Measurements from ENCODE around the gene MOSMO. TPM values are rescaled to one million over a fixed set of nuclear protein-coding genes. Genes with fewer than 3 reads are reported as not detected.

The MOSMO gene
- total and polyA plus RNA-seq, 2 of the 13 experiments (the other 11 are each of a cell fraction or from before 2014, with no cell fraction given) = 26.7 to 32.6 TPM

DNA sequence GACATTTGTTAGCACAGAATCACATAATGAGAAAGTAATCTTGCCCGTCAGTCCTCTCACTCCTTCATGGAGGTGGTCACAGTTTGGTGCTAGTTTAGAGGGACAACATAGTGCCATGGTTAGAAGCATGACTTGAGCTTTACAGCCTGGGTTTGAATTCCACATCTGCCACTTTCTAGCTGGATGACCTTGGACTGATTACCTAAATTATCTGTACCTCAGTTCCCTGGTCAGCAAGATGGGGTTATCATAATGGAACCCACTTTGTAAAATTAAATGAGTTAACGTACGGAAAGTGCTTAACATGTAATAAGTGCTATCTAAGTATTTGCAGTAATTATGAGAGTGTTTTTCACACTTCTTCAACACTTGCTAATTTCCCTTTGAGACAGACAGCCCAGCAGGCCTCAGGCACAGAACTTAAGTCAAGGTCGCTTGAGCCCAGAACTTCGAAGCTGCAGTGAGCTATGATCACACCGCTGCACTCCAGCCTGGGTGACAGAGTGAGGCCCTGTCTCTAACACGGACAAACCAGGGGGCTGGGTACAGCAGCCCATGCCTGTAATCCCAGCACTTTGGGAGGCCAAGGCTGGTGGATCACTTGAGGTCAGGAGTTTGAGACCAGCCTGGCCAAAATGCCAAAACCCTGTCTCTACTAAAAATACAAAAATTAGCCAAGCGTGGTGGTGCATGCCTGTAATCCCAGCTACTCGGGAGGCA, 91.5 kb downstream of the MOSMO start (continued):
- TF ChIP-seq ZNF460 (CRISPR knock-in tag; IDR thresholded peaks at IDR 0.05; ENCODE audit: borderline replicate concordance) = peak; percentile 28; the same call in 1 of the 2 replicates
- TF ChIP-seq, protein P1, sequence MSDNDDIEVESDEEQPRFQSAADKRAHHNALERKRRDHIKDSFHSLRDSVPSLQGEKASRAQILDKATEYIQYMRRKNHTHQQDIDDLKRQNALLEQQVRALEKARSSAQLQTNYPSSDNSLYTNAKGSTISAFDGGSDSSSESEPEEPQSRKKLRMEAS (IDR thresholded peaks at IDR 0.05) = no peak
- TF ChIP-seq, protein P2, sequence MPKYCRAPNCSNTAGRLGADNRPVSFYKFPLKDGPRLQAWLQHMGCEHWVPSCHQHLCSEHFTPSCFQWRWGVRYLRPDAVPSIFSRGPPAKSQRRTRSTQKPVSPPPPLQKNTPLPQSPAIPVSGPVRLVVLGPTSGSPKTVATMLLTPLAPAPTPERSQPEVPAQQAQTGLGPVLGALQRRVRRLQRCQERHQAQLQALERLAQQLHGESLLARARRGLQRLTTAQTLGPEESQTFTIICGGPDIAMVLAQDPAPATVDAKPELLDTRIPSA (CRISPR knock-in tag; IDR thresholded peaks at IDR 0.05; ENCODE audit: borderline replicate concordance) = no peak
- TF ChIP-seq, protein P3, sequence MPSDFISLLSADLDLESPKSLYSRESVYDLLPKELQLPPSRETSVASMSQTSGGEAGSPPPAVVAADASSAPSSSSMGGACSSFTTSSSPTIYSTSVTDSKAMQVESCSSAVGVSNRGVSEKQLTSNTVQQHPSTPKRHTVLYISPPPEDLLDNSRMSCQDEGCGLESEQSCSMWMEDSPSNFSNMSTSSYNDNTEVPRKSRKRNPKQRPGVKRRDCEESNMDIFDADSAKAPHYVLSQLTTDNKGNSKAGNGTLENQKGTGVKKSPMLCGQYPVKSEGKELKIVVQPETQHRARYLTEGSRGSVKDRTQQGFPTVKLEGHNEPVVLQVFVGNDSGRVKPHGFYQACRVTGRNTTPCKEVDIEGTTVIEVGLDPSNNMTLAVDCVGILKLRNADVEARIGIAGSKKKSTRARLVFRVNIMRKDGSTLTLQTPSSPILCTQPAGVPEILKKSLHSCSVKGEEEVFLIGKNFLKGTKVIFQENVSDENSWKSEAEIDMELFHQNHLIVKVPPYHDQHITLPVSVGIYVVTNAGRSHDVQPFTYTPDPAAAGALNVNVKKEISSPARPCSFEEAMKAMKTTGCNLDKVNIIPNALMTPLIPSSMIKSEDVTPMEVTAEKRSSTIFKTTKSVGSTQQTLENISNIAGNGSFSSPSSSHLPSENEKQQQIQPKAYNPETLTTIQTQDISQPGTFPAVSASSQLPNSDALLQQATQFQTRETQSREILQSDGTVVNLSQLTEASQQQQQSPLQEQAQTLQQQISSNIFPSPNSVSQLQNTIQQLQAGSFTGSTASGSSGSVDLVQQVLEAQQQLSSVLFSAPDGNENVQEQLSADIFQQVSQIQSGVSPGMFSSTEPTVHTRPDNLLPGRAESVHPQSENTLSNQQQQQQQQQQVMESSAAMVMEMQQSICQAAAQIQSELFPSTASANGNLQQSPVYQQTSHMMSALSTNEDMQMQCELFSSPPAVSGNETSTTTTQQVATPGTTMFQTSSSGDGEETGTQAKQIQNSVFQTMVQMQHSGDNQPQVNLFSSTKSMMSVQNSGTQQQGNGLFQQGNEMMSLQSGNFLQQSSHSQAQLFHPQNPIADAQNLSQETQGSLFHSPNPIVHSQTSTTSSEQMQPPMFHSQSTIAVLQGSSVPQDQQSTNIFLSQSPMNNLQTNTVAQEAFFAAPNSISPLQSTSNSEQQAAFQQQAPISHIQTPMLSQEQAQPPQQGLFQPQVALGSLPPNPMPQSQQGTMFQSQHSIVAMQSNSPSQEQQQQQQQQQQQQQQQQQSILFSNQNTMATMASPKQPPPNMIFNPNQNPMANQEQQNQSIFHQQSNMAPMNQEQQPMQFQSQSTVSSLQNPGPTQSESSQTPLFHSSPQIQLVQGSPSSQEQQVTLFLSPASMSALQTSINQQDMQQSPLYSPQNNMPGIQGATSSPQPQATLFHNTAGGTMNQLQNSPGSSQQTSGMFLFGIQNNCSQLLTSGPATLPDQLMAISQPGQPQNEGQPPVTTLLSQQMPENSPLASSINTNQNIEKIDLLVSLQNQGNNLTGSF (CRISPR knock-in tag; IDR thresholded peaks at IDR 0.05) = no peak
- TF ChIP-seq ZNF3 (CRISPR knock-in tag; IDR thresholded peaks at IDR 0.05) = no peak
- TF ChIP-seq, protein P4, sequence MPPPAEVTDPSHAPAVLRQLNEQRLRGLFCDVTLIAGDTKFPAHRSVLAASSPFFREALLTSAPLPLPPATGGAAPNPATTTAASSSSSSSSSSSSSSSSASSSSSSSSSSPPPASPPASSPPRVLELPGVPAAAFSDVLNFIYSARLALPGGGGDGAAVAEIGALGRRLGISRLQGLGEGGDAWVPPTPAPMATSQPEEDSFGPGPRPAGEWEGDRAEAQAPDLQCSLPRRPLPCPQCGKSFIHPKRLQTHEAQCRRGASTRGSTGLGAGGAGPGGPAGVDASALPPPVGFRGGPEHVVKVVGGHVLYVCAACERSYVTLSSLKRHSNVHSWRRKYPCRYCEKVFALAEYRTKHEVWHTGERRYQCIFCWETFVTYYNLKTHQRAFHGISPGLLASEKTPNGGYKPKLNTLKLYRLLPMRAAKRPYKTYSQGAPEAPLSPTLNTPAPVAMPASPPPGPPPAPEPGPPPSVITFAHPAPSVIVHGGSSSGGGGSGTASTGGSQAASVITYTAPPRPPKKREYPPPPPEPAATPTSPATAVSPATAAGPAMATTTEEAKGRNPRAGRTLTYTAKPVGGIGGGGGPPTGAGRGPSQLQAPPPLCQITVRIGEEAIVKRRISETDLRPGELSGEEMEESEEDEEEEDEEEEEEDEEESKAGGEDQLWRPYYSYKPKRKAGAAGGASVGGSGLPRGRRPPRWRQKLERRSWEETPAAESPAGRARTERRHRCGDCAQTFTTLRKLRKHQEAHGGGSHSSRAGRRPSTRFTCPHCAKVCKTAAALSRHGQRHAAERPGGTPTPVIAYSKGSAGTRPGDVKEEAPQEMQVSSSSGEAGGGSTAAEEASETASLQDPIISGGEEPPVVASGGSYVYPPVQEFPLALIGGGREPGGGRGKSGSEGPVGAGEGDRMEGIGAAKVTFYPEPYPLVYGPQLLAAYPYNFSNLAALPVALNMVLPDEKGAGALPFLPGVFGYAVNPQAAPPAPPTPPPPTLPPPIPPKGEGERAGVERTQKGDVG (CRISPR knock-in tag; IDR thresholded peaks at IDR 0.05; ENCODE audit: borderline replicate concordance) = no peak
- no peak for TF ChIP-seq SMAD3 (CRISPR knock-in tag; IDR thresholded peaks at IDR 0.05)
- TF ChIP-seq XRCC5 (optimal IDR thresholded peaks at IDR 0.05; ENCODE audit: low read length) = no peak
- TF ChIP-seq MLLT10 (CRISPR knock-in tag; IDR thresholded peaks at IDR 0.05) = no peak
- TF ChIP-seq, protein P5, sequence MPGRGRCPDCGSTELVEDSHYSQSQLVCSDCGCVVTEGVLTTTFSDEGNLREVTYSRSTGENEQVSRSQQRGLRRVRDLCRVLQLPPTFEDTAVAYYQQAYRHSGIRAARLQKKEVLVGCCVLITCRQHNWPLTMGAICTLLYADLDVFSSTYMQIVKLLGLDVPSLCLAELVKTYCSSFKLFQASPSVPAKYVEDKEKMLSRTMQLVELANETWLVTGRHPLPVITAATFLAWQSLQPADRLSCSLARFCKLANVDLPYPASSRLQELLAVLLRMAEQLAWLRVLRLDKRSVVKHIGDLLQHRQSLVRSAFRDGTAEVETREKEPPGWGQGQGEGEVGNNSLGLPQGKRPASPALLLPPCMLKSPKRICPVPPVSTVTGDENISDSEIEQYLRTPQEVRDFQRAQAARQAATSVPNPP (CRISPR knock-in tag; IDR thresholded peaks at IDR 0.05) = no peak
- TF ChIP-seq, protein P6, sequence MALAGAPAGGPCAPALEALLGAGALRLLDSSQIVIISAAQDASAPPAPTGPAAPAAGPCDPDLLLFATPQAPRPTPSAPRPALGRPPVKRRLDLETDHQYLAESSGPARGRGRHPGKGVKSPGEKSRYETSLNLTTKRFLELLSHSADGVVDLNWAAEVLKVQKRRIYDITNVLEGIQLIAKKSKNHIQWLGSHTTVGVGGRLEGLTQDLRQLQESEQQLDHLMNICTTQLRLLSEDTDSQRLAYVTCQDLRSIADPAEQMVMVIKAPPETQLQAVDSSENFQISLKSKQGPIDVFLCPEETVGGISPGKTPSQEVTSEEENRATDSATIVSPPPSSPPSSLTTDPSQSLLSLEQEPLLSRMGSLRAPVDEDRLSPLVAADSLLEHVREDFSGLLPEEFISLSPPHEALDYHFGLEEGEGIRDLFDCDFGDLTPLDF (CRISPR knock-in tag; IDR thresholded peaks at IDR 0.05) = no peak
- no peak for TF ChIP-seq MEF2D (CRISPR knock-in tag; IDR thresholded peaks at IDR 0.05)
- TF ChIP-seq, protein P7, sequence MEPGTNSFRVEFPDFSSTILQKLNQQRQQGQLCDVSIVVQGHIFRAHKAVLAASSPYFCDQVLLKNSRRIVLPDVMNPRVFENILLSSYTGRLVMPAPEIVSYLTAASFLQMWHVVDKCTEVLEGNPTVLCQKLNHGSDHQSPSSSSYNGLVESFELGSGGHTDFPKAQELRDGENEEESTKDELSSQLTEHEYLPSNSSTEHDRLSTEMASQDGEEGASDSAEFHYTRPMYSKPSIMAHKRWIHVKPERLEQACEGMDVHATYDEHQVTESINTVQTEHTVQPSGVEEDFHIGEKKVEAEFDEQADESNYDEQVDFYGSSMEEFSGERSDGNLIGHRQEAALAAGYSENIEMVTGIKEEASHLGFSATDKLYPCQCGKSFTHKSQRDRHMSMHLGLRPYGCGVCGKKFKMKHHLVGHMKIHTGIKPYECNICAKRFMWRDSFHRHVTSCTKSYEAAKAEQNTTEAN (CRISPR knock-in tag; conservative IDR thresholded peaks at IDR 0.05) = no peak
- TF ChIP-seq ZNF33B (CRISPR knock-in tag; IDR thresholded peaks at IDR 0.05) = no peak
- no peak for TF ChIP-seq ZNF567 (CRISPR knock-in tag; IDR thresholded peaks at IDR 0.05; ENCODE audit: borderline replicate concordance)

All from HepG2 (cell line).